GM12874 (cell line): ENCODE results near the gene PEX11B.

Experiments
- TF ChIP-seq, protein P1 (sequence below): IDR thresholded peaks from 2 replicates; pipeline ENCODE4 v1.5.1; 2011; ENCODE audit warnings: low read depth, mild to moderate bottlenecking, control low read depth, low read length, moderate library complexity; ENCODE audit not compliant: insufficient read depth

PEX11B gene

DNA sequence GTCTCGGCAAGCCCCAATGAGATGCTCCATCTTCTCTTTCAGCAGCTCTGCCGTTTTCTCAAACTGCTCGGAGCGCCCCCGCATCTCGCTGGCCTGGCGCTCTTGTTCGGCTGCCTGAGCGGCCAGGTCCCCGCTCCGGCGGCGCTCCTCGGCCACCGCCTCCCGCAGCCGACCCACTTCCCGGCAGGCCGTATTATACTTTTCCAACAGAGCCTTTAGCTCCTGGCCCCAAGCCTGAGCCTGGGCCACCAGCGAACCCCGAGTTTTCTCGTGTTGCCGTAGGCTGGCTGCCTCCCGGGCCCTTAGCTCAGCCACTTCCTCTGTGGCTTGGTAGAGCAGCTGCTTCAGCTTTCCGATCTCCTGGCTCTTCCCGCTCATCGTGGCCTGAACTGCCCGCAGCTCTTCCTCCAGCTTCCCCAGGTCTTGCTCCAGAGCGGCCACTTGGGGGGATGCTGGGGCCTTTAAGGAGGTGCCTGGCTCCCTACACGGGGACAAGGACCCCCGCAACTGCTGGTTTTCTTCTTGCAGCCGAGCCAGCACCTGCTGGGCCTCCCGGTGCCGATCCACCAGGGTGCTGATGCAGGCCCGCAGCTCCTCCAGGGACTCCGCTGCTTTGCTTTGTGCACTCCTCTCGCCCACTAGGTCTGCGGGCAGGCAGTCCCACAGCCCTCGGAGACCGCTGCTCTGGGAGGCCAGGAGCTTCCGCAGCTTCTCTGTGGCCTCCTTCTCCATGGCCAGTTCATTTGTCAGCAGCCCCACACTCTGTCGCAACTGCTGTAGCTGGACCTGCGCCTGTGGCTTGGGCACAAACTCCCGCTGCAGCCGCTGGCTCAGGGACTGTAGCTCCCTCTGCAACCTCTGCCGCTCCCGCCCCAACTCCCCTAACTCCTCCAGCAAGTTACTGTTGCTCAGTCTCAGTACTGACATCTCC, 46.3 kb downstream of the PEX11B start:
- TF ChIP-seq, protein P1, sequence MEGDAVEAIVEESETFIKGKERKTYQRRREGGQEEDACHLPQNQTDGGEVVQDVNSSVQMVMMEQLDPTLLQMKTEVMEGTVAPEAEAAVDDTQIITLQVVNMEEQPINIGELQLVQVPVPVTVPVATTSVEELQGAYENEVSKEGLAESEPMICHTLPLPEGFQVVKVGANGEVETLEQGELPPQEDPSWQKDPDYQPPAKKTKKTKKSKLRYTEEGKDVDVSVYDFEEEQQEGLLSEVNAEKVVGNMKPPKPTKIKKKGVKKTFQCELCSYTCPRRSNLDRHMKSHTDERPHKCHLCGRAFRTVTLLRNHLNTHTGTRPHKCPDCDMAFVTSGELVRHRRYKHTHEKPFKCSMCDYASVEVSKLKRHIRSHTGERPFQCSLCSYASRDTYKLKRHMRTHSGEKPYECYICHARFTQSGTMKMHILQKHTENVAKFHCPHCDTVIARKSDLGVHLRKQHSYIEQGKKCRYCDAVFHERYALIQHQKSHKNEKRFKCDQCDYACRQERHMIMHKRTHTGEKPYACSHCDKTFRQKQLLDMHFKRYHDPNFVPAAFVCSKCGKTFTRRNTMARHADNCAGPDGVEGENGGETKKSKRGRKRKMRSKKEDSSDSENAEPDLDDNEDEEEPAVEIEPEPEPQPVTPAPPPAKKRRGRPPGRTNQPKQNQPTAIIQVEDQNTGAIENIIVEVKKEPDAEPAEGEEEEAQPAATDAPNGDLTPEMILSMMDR = no peak

GRCh38 chr1:145868232-145868631, 50.3 kb downstream of the PEX11B start:
- TF ChIP-seq, protein P1 = no peak

DNA sequence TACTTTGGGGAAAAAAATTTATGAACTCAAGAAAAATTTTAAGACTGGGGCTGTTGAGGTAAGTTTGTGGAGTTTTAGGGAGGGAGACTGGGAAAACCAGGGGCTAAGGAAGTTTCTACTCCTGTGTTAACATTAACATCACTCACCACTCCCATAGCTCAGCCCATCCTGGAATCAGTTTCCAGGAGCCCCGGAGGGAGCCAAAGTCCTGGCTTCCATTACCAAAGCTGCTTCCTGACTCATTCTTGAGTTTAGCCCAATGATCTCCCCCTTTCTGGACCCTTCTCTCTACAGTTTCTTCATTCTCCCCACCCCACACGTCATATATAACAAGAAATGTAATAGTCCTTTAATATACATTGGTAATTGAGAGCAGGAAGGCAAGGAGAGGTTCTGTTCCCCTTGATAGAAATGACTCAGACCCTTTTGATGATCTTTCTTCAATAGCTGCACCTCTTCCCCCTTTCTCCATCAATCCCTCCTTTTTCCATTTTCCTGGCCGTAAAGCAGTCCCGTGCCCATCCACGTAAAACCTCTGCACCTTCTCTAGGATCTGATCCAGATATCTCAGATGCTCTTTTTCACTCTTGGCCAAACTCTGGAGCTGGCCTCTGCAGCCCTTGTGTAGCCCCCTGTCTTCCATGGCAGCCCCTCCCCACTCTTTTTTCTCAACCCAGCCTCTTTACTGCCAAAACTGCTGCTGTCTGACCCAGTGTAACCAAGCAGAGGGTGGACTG, 55.1 kb downstream of the PEX11B start:
- TF ChIP-seq, protein P1 = no peak
